Measurements from ENCODE around the gene BDKRB2. TPM values are rescaled to one million over a fixed set of nuclear protein-coding genes. Genes with fewer than 3 reads are reported as not detected.

The BDKRB2 gene
- total RNA-seq, 1 experiment from 2014 or later, result 0.15 TPM

GRCh38 chr14:96166461-96167223 lies 38.0 kb upstream of the BDKRB2 start:
- Histone ChIP-seq H2AFZ (ENCODE audit: low read length) (no peak overlapping the region), H3K56ac (ENCODE audit: insufficient read length, low read depth, low read length) (no peak overlapping the region)

More at GRCh38 chr14:96166461-96167223, 38.0 kb upstream of the BDKRB2 start:
- Mint-ChIP-seq H3K27me3 (ENCODE audit: low read depth) (peaks cover 12% of the 10 kb centered on the region), H3K27ac (no peak overlapping the region), H3K4me3 (no peak overlapping the region), H3K4me1 (peaks cover 0 to 3% of the 10 kb centered on the region in 2 experiments; a peak in 1 of 4 replicates), H3K36me3 (ENCODE audit: insufficient read depth in 1 of 3, low read depth in 3 of 3) (no peaks in the 10 kb centered on the region), H3K9me3 (no peaks in the 10 kb centered on the region)
- no peaks in the 10 kb centered on the region; the same call in 1 of the 2 replicates for H3K27me3 ChIP-seq (ENCODE audit: insufficient read depth, low read length)
- H4K91ac ChIP-seq (ENCODE audit: insufficient read length, low read depth, low read length), result no peak overlapping the region
- no peak overlapping the region for H3K4ac ChIP-seq (ENCODE audit: low read depth, low read length)
- no peak overlapping the region for H3K23ac ChIP-seq (ENCODE audit: insufficient read length, low read depth, low read length)
- H2BK120ac ChIP-seq (ENCODE audit: low read depth, low read length, poor library complexity, severe bottlenecking), result no peak overlapping the region
- no CpG with 5 or more reads among the region's 10 CpGs for WGBS (ENCODE audit: extremely low coverage, insufficient read length, low lambda C conversion rate)
- no peak overlapping the region for H2BK15ac ChIP-seq (ENCODE audit: low read depth, low read length)
- no peaks in the 10 kb centered on the region for H3K79me2 ChIP-seq (ENCODE audit: insufficient read depth, low read length)
- no peak overlapping the region for H4K8ac ChIP-seq (replicated peaks; ENCODE audit: insufficient read length, low read depth, low read length)
- H2BK20ac ChIP-seq (ENCODE audit: low read depth, low read length, poor library complexity, severe bottlenecking), result no peak overlapping the region
- no peak overlapping the region for H3K4me2 ChIP-seq (ENCODE audit: insufficient read depth, insufficient read length, low read length)
- H3K14ac ChIP-seq (ENCODE audit: insufficient read depth, low read length), result peak overlapping the region; percentile 17
- H2AK5ac ChIP-seq (ENCODE audit: insufficient read length, low read length), result no peak overlapping the region
- no peaks in the 10 kb centered on the region for H3K23me2 ChIP-seq (ENCODE audit: insufficient read length, low read depth, low read length, poor library complexity, severe bottlenecking)
- no peak overlapping the region for H4K5ac ChIP-seq (ENCODE audit: insufficient read length, low read depth, low read length)
- no peak overlapping the region for H2BK12ac ChIP-seq (ENCODE audit: insufficient read length, low read depth, low read length)
- DNase-seq, result peak; percentile 4
- no peak overlapping the region for H3K27ac ChIP-seq (ENCODE audit: insufficient read length, low read depth, low read length)
- H3K9ac ChIP-seq (ENCODE audit: extremely low read depth, insufficient read length, low read length), result no peak overlapping the region
- H3T11ph ChIP-seq (ENCODE audit: low read length), result no peak overlapping the region
- H2BK5ac ChIP-seq (ENCODE audit: insufficient read length, low read length), result no peak overlapping the region
- no peak overlapping the region for H3K18ac ChIP-seq (ENCODE audit: insufficient read length, low read depth, low read length)
- H3K9me3 ChIP-seq (ENCODE audit: control insufficient read depth, low read depth, low read length), result no peaks in the 10 kb centered on the region
- H3K79me1 ChIP-seq (ENCODE audit: insufficient read depth, low read depth, low read length, poor library complexity, severe bottlenecking), result no peaks in the 10 kb centered on the region
- no peaks in the 10 kb centered on the region for H4K20me1 ChIP-seq (ENCODE audit: control insufficient read depth, insufficient read depth, insufficient read length)
- no peak for TF ChIP-seq CTCF (conservative IDR thresholded peaks at IDR 0.05)
- no peaks in the 10 kb centered on the region for H3K4me1 ChIP-seq (ENCODE audit: insufficient read depth, low read length)
